Head of caudate nucleus (tissue), 42 donors: ENCODE measurements around the gene ADAMTS9.

Experiments used
- DNase-seq, 42 donors: peaks; one replicate each; pipeline versions ENCODE4 v3.0.0 to v3.0.0-alpha.2; 2020 to 2021; ENCODE audit warnings: mixed read lengths in 7 of 42
- intact Hi-C: fragments of 100-400 bp; cut with DNase I; formaldehyde crosslinking; loops from one replicate; pipeline ENCODE4 v1.15.0; 2022

Gene ADAMTS9

DNA sequence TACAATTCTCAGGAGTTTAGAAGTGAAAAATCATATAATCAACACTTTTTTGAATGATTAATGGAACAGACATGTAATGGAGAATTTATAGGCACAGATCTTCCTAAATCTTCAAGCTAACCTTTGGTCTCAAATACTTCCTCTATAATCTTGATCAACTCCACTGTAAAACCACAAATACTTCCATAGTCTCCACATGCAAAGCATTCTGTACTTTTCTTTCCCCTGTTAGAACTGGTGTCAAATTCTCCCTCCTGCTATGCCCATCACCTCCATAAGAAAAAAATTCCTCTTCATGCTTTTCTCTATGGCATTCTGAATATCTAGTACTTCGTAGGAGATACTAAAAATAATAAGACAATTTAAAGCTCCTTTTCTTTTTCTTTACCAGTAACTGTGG, 214.3 kb downstream of the ADAMTS9 start:
- intact Hi-C loops, result no loop called here
- DNase-seq, result no peak

DNA sequence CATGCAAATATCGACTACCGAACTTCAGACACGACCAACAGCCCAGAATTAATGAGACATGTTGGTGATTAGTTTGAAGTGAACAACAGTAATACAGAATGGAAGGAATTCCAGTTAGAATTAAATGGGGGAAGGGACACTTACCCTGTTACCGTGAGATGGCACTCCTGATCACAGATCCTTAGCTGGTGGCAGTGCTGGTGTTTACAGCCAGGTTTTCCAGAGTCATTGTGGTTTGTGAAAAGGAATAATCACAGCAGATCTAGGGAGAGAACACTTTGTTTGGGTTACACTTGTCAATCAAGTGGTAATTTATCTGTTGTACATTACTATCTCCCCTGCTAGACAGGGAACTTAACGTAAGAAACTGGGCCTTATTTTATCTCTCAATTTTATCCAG, 217.4 kb downstream of the ADAMTS9 start:
- no peak for DNase-seq
- intact Hi-C loops, result no loop called here

DNA sequence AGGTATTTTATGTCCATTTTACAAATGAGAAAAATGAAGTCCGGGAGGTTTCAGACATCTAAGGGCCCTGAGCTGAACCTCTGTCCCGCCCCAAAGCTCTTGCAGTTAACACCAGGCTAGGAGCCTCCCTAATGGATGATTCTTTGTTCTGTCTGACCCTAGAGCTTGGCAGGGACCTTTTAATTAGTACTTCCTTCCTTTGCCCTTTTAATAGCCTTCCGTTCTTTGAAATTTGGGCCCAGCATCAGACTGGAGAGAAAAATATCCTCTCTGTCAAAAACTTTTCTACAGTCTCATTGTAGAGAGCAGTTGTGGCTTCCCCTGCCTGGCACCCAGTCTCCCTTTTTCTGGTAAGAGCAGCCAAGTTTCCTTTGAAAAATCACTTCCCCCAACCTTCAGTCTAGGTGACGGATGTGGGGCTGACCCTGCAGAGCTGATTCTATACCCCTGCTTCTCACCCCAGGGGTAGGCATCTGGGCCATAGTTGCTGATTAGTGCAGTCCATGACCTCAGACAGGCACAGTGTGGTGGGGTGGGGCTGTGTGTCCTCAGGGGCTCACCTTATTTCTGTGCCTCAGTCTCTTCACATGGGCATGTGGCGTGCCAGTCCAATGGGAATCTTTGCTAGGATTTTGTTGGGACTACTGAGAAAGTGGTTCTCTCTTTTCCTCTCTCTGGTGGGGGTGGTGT, 220.4 kb downstream of the ADAMTS9 start:
- intact Hi-C loops, result no loop called here

More for the DNA sequence above, 220.4 kb downstream of the ADAMTS9 start:
- no peak for DNase-seq
